GM23248 (cell line): Measurements from ENCODE around the gene SLC6A7.

Source experiments
- EZH2 ChIP-seq: fragments of 200-600 bp; sonication (generic); IDR thresholded peaks from 2 replicates; pipeline ENCODE4 v1.6.1; 2018; ENCODE audit warnings: antibody characterized with exemption, mild to moderate bottlenecking; ENCODE audit not compliant: insufficient read depth, poor library complexity, severe bottlenecking
- EZH2phosphoT487 ChIP-seq: fragments of 200-600 bp; sonication (generic); IDR thresholded peaks from 2 replicates; pipeline ENCODE4 v1.6.1; 2018; ENCODE audit warnings: antibody characterized with exemption, moderate library complexity, mild to moderate bottlenecking, low read depth; ENCODE audit not compliant: insufficient read depth

DNA sequence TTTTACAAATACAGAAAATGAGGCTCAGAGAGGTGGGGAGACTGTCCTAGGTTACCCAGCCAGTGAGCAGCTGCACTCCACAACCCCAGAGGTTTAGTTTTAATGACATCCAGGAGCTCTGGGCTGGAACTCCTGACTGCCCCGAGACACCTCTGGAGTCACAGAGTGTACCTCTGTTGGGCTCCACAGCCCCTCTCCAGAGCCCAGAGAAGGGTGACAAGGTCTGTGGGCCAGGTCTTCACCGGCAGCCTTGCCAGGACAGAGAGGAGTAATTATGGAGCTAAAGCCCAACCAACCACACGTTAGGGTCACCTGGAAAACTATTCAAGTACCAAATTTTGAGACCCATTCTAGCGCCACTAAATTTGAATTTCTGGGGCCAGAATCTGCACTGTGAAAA lies 12.1 kb upstream of the SLC6A7 start:
- TF ChIP-seq EZH2phosphoT487 (no peak), EZH2 (no peak)
